H1 (cell line): ENCODE data around the gene CPEB1. TPM values are rescaled to one million over a fixed set of nuclear protein-coding genes. Genes with fewer than 3 reads are reported as not detected.
A peak's percentile ranks its signal among the peaks of the same experiment; 100 is the strongest.

Experiments used
- RAD21 ChIP-seq, 2 experiments: IDR thresholded peaks in 1 of 2; conservative IDR thresholded peaks in 1 of 2; 2 replicates each; pipeline ENCODE4 v1.6.1; 2011; ENCODE audit warnings: low read depth in 2 of 2, low read length in 2 of 2, improper control_type of control experiment in 1 of 2, inconsistent platforms in 1 of 2, mild to moderate bottlenecking in 1 of 2, moderate library complexity in 1 of 2
- SIRT6 ChIP-seq: IDR thresholded peaks from one replicate; pipeline ENCODE4 v1.7.1; 2012; ENCODE audit warnings: low read length, inconsistent platforms
- SIX5 ChIP-seq: IDR thresholded peaks from 2 replicates; pipeline ENCODE4 v1.6.1; 2011; ENCODE audit warnings: mild to moderate bottlenecking, low read depth, low read length
- polyA plus RNA-seq, 7 experiments: library from polyadenylated mRNA; depleted of rRNA in 3 of 7; stranded (reverse) in 5 of 7; unstranded in 2 of 7; fragments of >200 nt in 5 of 7; fragments of 200-250 nt in 2 of 7; gene quantifications; 1 replicate in 5 of 7; 2 replicates in 1 of 7; 4 replicates in 1 of 7; pipeline versions ENCODE4 v1.2.1 to v1.2.3, GENCODE V29; 2011 to 2013; ENCODE audit warnings: missing spikeins in 2 of 7, mixed read lengths in 2 of 7
- total RNA-seq: library from RNA; stranded (reverse); fragmentation: NEBNext Ultra II Directional; extraction: Animal tissue kit (Norgen Biotek cat#: 25700); gene quantifications from 2 replicates; pipeline ENCODE4 v1.2.1, GENCODE V29; 2021

Gene CPEB1
- total and polyA plus RNA-seq, 2 of the 8 experiments (the other 6 are each of a cell fraction or from before 2014, with no cell fraction given), result 4.4 to 4.5 TPM

GRCh38 chr15:82530606-82531379 is 116.4 kb downstream of the CPEB1 start (continued):
- TF ChIP-seq SIRT6, result no peak
- TF ChIP-seq SIX5, result no peak
- peak; percentile 26 to 40; a peak in 1 of 4 replicates for TF ChIP-seq RAD21 (IDR thresholded peaks at IDR 0.05 in 1 of 2, conservative IDR thresholded peaks at IDR 0.05 in 1 of 2; ENCODE audit: low read depth in 2 of 2, low read length in 2 of 2)
